Activated T-cell treated with anti-CD3 and anti-CD28 coated beads for 48 hours (primary cell): ENCODE measurements around the gene OR14J1.
"Not testable (repeated sequence)": the region's sequence is repeated elsewhere in the genome, so short reads cannot be mapped to it uniquely, and the experiment has no call there.

Source experiments
- DNase-seq: peaks from one replicate; pipeline ENCODE4 v3.0.0-alpha.2; 2020; ENCODE audit warnings: low read depth

Gene OR14J1, protein sequence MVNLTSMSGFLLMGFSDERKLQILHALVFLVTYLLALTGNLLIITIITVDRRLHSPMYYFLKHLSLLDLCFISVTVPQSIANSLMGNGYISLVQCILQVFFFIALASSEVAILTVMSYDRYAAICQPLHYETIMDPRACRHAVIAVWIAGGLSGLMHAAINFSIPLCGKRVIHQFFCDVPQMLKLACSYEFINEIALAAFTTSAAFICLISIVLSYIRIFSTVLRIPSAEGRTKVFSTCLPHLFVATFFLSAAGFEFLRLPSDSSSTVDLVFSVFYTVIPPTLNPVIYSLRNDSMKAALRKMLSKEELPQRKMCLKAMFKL

DNA sequence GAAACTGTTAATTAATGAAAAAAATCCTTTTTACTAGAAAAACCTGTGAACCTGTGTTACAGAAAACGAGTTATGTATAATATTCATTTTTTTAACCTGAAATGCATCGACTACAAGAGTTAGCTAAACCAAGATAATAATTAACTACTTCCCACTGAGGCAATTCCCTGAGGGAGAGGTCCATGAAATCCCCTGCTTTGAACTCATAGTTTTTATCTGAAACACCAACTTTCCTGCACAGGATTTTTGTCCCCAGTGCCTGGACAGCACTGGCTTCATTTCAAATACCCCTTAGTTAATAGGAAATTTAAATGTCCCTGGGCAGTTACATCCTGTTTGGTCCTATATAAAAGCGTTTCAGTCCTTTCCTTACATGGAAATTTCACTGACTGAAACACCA, at the start of gene OR14J1:
Gene OR14J1, plus strand, starts transcription at position 386 of the 400 bp plus-strand sequence. CDS start 4,989 bp downstream, outside the sequence.
- no peak for DNase-seq

DNA sequence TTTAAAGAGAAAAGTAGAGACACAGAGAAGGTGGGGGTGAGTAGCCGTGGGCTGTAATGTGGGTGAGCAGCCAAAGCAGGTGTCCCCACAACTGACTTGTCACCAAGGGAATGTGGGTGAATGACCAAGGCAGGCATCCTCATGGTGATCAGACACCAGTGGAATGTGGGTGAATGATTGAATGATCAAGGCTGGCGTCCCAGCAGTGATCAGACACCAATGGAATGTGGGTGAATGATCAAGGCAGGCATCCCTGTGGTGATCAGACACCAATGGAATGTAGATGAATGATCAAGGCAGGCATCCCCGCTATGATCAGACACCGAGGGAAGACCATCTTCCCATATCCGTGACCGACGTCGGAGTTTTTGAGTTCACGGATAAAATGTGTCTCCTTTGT, 49.8 kb upstream of the OR14J1 start:
- DNase-seq: no peak

DNA sequence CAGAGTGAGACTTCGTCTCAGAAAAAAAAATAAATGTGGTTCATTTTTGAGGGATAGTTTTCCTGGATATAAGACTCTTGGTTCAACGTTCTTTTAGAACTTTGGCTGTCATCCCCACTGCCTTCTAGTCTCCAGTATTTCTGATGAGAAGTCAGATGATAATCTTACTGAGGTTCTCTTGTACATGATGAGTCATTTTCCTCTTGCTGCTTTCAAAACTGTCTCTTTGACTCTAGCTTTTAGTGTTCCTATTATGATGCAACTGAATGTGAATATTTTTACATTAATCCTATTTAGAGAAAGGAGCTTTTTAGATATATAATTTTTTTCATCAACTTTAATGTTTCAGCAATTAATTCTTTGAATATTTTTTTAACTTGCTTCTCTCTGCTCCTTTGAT, 46.0 kb upstream of the OR14J1 start:
- DNase-seq: no peak

DNA sequence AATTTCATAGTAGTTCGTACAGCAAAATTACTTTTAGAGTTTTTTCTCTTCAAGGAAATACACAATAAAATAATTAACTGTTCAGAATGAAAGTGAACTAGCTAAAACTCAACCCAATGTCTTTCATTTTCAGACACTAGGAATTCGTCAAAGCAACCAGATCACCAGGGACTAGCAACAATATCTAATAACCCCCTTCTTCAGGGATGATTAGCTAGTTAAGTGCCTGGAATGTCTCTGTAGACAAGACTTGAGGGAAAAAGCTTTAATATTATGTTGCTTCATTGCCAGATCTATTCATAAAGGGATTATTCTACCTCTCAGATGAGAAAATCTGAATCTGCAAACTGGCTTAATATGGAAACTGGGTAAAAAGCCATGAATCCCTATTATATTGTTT, 41.8 kb upstream of the OR14J1 start:
- no peak for DNase-seq

DNA sequence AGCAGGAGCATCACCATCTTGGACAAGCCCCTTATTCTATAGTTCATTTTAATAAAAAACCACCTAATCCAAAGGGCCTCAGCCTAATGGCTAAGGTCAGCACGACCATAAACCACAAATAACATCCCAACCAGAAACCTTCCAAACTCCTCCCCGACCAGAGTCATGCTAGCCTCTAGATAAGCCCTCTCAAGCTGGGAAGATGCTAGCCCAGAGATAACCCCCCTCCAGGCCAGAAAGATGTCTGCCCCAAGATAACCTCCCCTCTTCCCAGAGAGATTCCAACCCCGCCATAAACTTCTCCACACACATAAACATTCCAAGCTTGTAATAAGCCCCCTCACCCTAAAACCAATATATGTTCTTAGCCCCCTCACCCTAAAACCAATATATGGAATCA, 38.5 kb upstream of the OR14J1 start:
- no peak for DNase-seq

DNA sequence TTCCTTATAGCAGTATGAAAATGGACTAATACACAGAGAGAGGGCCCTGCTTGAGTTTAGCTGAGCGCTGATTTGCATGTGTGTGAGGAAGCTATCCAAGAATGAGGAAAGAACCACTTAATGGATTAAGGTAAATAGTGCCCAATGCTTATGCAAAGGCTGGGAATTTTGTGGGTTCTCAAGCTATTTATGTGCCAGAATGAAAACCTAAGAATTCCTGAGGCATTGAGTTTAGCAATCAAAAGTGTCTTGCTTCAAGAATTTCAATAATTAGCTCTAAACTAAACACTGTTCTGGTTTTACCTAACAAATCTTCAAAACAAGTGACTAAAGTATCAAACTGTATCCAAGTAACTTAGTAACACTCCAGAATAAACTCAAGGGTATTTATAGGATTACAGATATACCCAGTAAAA, 7.0 kb upstream of the OR14J1 start:
- DNase-seq: no peak

DNA sequence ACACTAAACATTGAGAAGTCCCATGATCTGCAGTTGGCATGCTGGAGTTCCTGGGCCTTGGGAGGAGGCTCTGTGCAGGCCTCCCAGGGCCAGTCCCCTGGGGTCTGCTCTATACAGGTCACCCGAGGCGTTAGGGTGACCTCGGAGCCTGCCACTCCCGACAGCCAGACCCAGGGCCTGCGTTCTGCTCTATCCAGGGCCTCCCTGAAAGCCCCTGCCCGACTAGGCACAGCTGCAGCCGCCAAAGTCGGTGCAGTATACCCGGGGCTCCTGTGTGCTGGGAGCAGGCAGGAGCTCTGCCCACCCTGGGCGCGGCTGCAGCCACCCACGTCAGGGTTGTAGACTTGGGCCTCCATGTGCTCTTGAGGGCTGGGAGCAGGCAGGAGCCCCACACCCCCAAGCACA, 6.3 kb upstream of the OR14J1 start:
- no peak for DNase-seq

DNA sequence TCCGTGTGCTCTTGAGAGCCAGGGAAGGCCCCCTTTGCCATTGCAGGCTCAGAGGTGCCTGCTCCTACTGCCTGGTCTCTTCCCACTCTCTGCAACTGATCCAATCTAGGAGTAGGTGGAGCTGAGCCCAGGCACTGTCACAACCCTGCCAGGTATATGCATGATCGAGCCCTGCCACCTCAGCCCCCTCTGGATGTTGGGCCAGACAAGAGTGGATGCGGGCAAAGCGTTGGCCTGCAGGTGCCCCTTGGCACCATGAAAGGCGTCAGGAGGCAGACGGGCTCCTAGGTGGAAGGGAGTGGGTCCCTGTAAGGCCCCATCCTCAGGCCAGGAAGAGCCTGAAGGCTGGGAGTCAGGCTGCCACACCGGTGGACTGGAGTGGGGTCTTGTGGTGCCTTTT, 5.9 kb upstream of the OR14J1 start:
- DNase-seq: no peak

DNA sequence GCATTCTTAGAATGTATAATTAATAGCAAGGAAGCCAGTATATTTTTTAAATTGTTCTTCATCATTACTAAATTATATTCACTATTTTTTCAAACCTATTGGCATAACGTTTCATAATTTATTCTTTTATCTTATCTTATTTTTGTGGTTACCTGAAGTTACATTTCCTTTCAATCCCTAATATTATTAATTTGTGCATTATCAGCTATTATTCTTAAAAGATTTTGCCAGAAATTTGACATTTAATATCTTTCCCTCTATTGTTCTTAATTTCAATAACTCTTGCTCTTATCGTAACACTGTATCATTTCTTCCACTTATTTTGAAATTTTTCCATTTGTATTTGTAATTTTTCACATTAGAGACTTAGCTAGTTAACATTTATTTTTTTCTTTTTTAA, 18.4 kb downstream of the OR14J1 start:
- DNase-seq: no peak

DNA sequence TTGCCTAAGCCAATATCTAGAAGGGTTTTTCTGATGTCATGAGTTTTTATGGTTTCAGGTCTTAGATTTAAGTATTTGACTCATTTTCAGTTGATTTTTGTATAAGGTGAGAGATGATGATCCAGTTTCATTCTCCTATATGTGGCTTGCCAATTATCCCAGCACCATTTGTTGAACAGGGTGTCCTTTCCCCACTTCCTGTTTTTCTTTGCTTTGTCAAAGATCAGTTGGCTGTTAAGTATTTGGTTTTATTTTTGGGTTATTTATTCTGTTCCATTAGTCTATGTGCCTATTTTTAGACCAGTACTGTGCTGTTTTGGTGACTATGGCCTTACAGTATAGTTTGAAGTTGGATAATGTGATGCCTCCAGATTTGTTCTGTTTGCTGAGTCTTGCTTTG, 21.8 kb downstream of the OR14J1 start:
- DNase-seq: not testable (repeated sequence)

DNA sequence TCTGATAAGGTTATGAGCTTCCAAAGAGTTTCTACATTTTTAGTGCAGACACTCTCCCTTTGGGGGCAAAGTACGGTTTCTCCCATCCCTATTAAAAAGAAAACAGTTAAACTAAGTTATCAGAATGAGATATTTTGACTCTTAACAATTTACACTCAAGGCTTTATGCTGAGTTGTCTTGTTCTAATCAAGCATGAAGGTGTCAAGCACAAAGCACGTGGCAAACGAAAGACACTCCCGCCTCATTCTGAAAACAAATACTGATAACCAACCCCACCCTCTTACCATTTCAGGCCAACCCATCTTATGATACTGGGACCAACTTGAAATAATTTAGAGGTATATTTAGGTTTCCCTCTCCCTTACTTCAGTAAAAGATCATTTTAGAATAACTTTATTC, 24.3 kb downstream of the OR14J1 start:
- no peak for DNase-seq

DNA sequence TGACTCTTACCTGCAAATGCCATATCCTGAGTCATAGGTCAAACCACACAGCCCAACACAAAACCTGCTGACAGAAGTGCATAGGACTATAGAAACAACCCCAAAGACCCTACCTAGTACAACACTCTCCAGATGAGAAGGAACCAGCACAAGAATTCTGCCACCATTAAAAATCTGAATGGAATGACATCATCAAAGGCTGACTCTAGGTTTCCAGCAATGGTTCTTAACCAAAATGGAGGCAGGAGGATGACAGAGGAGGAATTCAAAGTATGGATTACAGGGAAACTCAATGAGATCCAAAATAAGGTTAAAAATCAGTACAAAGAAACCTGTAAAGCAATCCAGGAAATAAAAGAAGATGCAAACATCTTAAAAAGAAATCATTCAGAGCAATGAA, 31.2 kb downstream of the OR14J1 start:
- no peak for DNase-seq

DNA sequence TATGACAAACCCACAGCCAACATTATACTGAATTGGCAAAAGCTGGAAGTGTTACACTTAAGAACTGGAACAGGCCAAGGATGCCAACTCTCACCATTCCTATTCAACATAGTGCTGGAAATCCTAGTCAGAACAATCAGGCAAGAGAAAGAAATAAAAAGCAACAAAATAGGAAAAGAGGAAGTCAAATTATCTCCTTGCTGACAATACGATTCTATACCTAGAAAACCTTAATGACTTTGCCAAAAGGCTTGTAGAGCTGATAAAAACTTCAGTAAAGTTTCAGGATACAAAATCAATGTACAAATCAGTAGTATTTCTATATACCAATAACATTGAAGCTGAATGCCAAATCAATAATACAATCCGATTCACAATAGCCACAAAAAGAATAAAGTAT, 34.8 kb downstream of the OR14J1 start:
- DNase-seq: no peak

DNA sequence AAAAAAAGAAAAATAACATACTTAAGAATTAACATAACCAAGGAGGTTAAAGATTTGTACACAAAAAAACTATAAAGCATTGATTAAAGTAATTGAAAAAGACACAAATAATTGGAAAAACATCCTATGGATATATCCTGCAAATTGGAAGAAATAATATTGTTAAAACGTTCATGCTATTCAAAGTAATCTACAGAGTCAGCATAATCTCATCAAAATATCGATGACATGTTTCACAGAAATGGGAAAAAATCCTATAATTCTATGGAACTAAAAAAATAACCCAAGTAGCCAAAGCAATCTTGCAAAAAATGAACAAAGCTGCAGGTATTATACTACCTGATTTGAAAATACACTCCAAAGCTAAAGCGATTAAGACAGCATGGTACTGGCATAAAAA, 43.9 kb downstream of the OR14J1 start:
- no peak for DNase-seq

DNA sequence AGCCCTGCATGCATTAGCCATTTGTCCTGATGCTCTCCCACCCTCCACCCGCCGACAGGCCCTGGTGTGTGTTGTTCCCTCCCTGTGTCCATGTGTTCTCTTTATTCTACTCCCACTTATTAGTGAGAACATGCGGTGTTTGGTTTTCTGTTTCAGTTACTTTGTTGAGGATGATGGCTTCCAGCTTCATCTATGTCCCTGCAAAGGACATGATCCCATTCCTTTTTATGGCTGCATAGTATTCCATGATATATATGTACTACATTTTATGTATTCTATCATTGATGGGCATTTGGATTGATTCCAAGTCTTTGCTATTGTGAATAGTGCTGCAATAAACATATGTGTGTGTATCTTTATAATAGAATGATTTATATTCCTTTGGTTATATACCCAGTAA, 47.8 kb downstream of the OR14J1 start:
- not testable (repeated sequence) for DNase-seq

DNA sequence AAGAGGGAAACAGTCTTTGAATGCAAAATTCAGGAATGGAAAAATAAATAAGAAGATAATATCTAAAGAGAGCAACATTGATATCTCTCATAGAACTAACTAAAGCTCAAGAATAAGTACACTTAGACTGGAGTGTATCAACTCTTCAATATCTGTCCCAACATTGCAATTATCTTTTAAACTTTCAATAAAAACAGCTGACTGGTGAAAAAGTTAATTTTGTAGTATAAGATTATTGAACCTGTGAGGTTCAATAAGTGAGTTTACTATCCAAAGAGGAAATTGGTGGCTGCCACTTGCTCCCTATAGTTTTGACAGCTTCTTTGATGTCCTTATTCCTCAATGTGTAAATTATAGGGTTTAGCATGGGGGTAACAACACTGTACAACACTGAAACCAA, 53.5 kb downstream of the OR14J1 start:
- no peak for DNase-seq

DNA sequence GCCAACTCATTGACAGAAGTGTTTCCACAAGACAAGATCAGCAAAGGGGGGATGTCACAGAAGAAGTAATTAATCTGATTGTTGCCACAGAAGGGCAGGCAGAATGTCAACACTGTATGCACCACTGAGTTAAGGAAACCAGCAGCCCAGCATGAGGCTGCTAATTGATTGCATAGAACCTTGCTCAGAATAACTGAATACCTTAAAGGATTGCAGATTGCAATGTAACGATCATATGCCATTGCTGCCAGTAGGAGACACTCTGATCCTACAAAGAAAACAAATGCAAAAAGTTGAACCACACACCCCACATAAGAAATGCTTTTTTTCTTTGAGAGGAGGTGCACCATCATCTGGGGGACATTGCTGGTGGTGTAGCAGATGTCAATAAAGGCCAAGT, 54.1 kb downstream of the OR14J1 start:
- DNase-seq: no peak
